Motor neuron (in vitro differentiated cells): ENCODE measurements around the gene CACNA1H. TPM values are rescaled to one million over a fixed set of nuclear protein-coding genes. Genes with fewer than 3 reads are reported as not detected.
A peak's percentile ranks its signal among the peaks of the same experiment; 100 is the strongest.

Experiments used
- ATAC-seq, 8 experiments: fragments of 200-7000 bp; cut with Tn5 transposase; replicated peaks in 6 of 8; 2 replicates each; pipeline ENCODE4 v1.8.0; 2021; ENCODE audit warnings: mild to moderate bottlenecking in 8 of 8, moderate library complexity in 8 of 8
- H3K27ac ChIP-seq, 2 donors: fragments of 250-450 bp; sonication (Bioruptor Pico); 2 replicates each; pipeline ENCODE4 v1.9.0; 2021; ENCODE audit warnings: antibody characterized with exemption in 2 of 2, mild to moderate bottlenecking in 2 of 2, moderate library complexity in 1 of 2
- H3K4me1 ChIP-seq, 2 donors: fragments of 250-450 bp; sonication (Bioruptor Pico); replicated peaks in 1 of 2; 2 replicates each; pipeline ENCODE4 v1.6.1; 2021; ENCODE audit warnings: antibody characterized with exemption in 2 of 2, mild to moderate bottlenecking in 2 of 2, moderate library complexity in 1 of 2
- H3K4me3 ChIP-seq, 5 donors: fragments of 250-450 bp; sonication (Bioruptor Pico); 2 replicates each; pipeline ENCODE4 v1.9.0; 2021; ENCODE audit warnings: antibody characterized with exemption in 5 of 5, mild to moderate bottlenecking in 5 of 5, moderate library complexity in 4 of 5
- WGBS, 10 experiments: fragments of 450-650 bp; shearing (Covaris generic); methylation state at CpG; one replicate each; pipeline ENCODE4 v1.0.0; 2022; 5-methylcytosine and 5-hydroxymethylcytosine counted together
- in situ Hi-C, 9 experiments: fragments of 400-800 bp; cut with MboI; loops; one replicate each; pipeline ENCODE4 v1.15.0; 2021; ENCODE audit warnings: low sequenced_read_pairs in 9 of 9, low pct_unique_long_range_greater_than_20kb in 2 of 9; ENCODE audit not compliant: unreplicated experiment in 9 of 9
- total RNA-seq, 8 experiments: library from RNA; unstranded; fragments of 300-600 nt; gene quantifications; 2 replicates each; pipeline versions ENCODE4 v1.2.3 to v1.2.4, GENCODE V29; 2022

CACNA1H gene
- total RNA-seq, 8 experiments from 2014 or later: 0.36 to 30.6 (median 20.9) TPM; not detected in 1

- H3K27ac ChIP-seq: no peak overlapping the region
- H3K4me1 ChIP-seq: no peaks in the 10 kb centered on the region
- in situ Hi-C loops: no loop called here
- no peak overlapping the region for H3K4me3 ChIP-seq
- 80% methylated on average over 2 of the region's 8 CpGs; no CpG with 5 or more reads in 9 of the 10 experiments for WGBS, 10 experiments
- no peak for ATAC-seq
Measured at GRCh38 chr16:1213231-1213630, 60.3 kb downstream of the CACNA1H start.

GRCh38 chr16:1213796-1214372, 61.0 kb downstream of the CACNA1H start:
- 11 to 81% (median 70%) methylated on average over 2 to 4 of the region's 25 CpGs; no CpG with 5 or more reads in 7 of the 10 experiments for WGBS, 10 experiments
- H3K4me3 ChIP-seq: no peak overlapping the region
- no peak for ATAC-seq
- no peak overlapping the region for H3K27ac ChIP-seq
- H3K4me1 ChIP-seq: no peaks in the 10 kb centered on the region
- in situ Hi-C loops: no loop called here

DNA sequence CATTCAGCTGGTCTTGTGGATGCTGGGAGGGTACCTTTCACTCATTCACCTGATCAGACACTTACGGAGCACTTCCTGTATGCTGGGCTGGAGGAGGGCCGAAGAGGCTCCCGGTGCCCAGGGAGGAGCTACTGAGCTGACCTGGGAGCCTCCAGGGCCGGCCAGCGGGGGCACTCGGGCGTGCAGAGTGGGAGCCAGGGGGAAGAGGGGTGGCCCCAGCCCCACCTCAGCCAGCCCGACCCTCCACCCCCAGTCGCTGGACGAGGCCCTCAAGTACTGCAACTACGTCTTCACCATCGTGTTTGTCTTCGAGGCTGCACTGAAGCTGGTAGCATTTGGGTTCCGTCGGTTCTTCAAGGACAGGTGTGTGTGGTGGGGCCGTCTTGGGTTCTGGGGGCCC, 61.8 kb downstream of the CACNA1H start:
- Histone ChIP-seq H3K4me1 (no peaks in the 10 kb centered on the region), H3K4me3 (no peak overlapping the region), H3K27ac (no peak overlapping the region)
- ATAC-seq: no peak
- in situ Hi-C loops: no loop called here
- WGBS, 10 experiments: no CpG with 5 or more reads among the region's 16 CpGs

DNA sequence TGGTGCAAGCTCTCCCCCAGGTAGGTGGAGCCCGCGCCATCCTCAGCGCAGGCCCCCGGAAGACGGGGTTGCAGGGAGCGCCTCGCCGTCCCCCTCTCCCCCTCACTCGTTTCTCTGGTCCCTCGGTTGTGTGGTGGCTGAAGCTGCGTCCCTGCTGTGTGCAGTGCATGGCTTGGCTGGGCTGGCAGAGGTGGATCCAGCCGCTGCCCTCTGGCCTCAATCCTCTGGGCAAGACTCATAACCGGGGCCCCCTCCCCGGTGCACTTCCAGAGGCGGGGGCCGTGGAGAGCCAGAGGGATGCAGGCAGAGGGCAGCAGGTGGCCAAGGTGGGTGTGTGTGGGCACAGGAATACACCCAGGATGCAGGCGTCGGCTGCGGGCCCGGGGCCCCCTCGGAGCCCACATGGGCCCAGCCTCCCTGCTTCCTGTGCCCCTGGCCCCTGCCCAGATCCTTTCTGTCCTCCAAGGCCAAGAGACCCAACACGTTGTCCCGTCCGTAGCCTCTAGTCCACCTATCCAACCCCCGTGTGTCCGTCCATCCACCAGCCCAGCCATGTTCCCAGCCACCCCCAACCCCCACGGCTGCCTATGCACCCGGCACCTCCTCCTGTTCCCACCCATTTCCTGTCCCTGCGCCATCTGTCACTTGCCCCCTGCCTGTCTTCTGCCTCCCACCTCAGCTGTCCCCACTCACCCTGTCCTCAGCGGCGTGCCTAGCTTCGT, 62.8 kb downstream of the CACNA1H start:
- no peak for ATAC-seq
- Histone ChIP-seq H3K4me1 (no peaks in the 10 kb centered on the region), H3K27ac (no peak overlapping the region), H3K4me3 (no peak overlapping the region)
- in situ Hi-C loops: no loop called here
- 60 to 100% (median 94%) methylated on average over 1 to 7 of the region's 32 CpGs; no CpG with 5 or more reads in 7 of the 10 experiments for WGBS, 10 experiments

- in situ Hi-C loops: no loop called here
- ATAC-seq: no peak
- 83% methylated on average over 2 of the region's 12 CpGs; no CpG with 5 or more reads in 9 of the 10 experiments for whole genome bisulfite sequencing, 10 experiments
Measured at GRCh38 chr16:1216296-1216619, 63.4 kb downstream of the CACNA1H start.

DNA sequence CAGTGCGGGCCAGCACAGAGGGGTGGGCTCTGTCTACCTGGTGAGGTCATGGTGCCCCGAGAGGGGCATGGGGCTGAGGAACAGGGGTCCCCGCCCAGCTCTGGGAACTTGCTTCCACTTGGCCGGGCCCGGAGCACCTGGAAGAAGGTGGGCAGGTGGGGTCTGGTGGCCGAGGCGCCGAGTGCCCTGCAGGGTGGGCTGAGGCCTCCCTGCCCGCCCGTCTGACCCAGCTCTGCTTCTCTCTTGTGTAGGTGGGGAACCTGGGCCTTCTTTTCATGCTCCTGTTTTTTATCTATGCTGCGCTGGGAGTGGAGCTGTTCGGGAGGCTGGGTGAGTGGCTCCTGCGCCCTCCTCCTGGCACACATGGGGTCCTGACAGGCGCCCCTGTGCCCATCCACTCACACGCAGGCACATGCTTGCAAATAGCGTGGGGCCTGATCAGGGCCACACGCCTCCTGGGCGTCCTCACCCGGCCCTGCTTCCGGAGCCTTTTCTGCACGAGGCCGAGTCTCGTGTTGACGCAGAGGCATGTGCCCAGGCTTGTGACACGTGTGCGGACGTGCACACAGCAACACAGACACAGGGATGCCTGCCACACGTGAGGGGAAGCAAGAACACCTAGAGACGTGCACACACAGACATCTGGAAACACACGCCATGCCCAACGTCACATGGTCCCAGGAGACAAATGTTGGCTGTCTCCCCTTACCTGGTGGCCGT, 63.9 kb downstream of the CACNA1H start:
- WGBS, 10 experiments: 20 to 96% methylated on average over 2 to 9 of the region's 32 CpGs; no CpG with 5 or more reads in 8 of the 10 experiments
- in situ Hi-C loops: no loop called here
- Histone ChIP-seq H3K27ac (no peak overlapping the region), H3K4me3 (no peak overlapping the region), H3K4me1 (no peaks in the 10 kb centered on the region)
- no peak for ATAC-seq

More at GRCh38 chr16:1216296-1216619, 63.4 kb downstream of the CACNA1H start:
- no peaks in the 10 kb centered on the region for H3K4me1 ChIP-seq
- H3K4me3 ChIP-seq: no peak overlapping the region
- no peak overlapping the region for H3K27ac ChIP-seq

- WGBS, 10 experiments: 60 to 66% methylated on average over 3 to 4 of the region's 24 CpGs; no CpG with 5 or more reads in 8 of the 10 experiments
- Histone ChIP-seq H3K27ac (no peak overlapping the region), H3K4me3 (no peak overlapping the region), H3K4me1 (no peaks in the 10 kb centered on the region)
- peak in 2 of 8 experiments; percentile 1 to 8 for ATAC-seq
- in situ Hi-C loops: no loop called here
Measured at GRCh38 chr16:1217526-1217925, 64.6 kb downstream of the CACNA1H start.

DNA sequence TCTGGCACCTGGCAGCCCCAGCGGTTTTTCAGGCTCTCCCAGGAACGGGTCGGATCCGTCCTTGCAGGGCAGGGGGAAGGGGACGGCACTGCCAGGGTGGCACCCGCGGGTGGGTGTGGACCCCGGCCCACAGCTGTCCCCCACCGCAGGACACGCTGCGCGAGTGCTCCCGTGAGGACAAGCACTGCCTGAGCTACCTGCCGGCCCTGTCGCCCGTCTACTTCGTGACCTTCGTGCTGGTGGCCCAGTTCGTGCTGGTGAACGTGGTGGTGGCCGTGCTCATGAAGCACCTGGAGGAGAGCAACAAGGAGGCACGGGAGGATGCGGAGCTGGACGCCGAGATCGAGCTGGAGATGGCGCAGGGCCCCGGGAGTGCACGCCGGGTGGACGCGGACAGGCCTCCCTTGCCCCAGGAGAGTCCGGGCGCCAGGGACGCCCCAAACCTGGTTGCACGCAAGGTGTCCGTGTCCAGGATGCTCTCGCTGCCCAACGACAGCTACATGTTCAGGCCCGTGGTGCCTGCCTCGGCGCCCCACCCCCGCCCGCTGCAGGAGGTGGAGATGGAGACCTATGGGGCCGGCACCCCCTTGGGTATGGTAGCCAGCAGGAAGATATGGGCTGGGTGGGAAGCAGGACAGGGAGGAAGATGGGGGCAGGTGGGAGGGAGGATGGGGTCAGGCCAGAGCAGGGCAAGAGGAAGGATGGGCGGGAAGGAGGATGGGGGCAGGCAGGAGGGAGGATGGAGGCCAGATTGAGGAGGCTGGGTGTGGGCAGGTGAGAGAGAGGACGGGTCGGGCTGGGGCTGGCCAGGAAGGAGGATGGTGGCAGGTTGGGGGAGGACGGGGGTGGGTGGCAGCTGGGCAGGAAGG, 65.4 kb downstream of the CACNA1H start:
- no peak overlapping the region for H3K4me3 ChIP-seq
- in situ Hi-C loops: no loop called here
- no peak for ATAC-seq
- H3K27ac ChIP-seq: no peak overlapping the region
- WGBS, 10 experiments: 98 to 100% methylated on average over 1 to 7 of the region's 49 CpGs; no CpG with 5 or more reads in 8 of the 10 experiments
- no peaks in the 10 kb centered on the region for H3K4me1 ChIP-seq

DNA sequence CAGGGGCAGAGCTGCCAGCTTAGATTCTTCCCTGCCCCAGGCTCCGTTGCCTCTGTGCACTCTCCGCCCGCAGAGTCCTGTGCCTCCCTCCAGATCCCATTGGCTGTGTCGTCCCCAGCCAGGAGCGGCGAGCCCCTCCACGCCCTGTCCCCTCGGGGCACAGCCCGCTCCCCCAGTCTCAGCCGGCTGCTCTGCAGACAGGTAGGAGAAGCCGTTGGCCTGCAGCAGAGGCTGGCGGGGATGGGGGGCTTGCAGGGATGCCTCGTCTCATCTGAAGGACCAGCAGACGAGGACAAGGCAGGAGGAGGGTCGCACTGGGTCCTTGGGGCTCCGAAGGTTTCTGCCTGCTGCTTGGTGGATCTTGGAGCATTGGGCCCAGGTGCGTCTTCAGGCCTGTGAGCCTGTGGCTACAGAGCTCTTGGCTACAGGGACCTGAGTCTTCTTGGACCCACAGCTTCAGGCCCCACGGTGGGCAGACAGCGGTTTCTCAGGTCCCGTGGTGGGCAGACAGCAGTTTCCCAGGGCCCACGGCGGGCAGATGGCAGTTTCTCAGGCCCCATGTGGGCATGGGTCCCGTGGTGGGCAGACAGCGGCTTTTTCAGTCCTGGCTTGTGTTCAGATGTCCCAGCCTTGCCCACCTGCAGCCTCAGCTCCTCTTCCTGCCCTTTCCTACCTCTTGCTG, 66.2 kb downstream of the CACNA1H start:
- WGBS, 10 experiments: 80 to 98% methylated on average over 2 to 9 of the region's 24 CpGs; no CpG with 5 or more reads in 8 of the 10 experiments
- in situ Hi-C loops: no loop called here
- Histone ChIP-seq H3K4me3 (no peak overlapping the region), H3K4me1 (no peaks in the 10 kb centered on the region), H3K27ac (no peak overlapping the region)
- ATAC-seq: no peak

GRCh38 chr16:1220098-1220728, 67.3 kb downstream of the CACNA1H start:
- peak in 1 of 8 experiments; percentile 3 for ATAC-seq
- no peak overlapping the region for H3K4me3 ChIP-seq
- in situ Hi-C loops: no loop called here

DNA sequence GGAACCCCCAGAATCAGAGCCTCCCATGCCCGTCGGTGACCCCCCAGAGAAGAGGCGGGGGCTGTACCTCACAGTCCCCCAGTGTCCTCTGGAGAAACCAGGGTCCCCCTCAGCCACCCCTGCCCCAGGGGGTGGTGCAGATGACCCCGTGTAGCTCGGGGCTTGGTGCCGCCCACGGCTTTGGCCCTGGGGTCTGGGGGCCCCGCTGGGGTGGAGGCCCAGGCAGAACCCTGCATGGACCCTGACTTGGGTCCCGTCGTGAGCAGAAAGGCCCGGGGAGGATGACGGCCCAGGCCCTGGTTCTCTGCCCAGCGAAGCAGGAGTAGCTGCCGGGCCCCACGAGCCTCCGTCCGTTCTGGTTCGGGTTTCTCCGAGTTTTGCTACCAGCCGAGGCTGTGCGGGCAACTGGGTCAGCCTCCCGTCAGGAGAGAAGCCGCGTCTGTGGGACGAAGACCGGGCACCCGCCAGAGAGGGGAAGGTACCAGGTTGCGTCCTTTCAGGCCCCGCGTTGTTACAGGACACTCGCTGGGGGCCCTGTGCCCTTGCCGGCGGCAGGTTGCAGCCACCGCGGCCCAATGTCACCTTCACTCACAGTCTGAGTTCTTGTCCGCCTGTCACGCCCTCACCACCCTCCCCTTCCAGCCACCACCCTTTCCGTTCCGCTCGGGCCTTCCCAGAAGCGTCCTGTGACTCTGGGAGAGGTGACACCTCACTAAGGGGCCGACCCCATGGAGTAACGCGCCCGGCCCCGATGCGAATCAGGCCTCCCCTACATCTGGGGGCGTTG, 68.1 kb downstream of the CACNA1H start:
- Histone ChIP-seq H3K27ac (no peak overlapping the region), H3K4me3 (no peak overlapping the region), H3K4me1 (no peaks in the 10 kb centered on the region)
- in situ Hi-C loops: no loop called here
- 33 to 100% (median 95%) methylated on average over 3 to 23 of the region's 48 CpGs; no CpG with 5 or more reads in 6 of the 10 experiments for WGBS, 10 experiments
- peak in 1 of 8 experiments; percentile 22 for ATAC-seq

More at GRCh38 chr16:1220098-1220728, 67.3 kb downstream of the CACNA1H start:
- 93 to 100% (median 97%) methylated on average over 6 to 20 of the region's 55 CpGs; no CpG with 5 or more reads in 7 of the 10 experiments for WGBS, 10 experiments
- H3K27ac ChIP-seq: no peak overlapping the region
- H3K4me1 ChIP-seq: no peaks in the 10 kb centered on the region
